HG02678 (cell line): Measurements from ENCODE around the gene ZNF320.
A peak's percentile ranks its signal among the peaks of the same experiment; 100 is the strongest.
"Not testable (repeated sequence)": the region's sequence is repeated elsewhere in the genome, so short reads cannot be mapped to it uniquely, and the experiment has no call there.

Experiments used
- ATAC-seq: cut with Tn5 transposase; IDR thresholded peaks from one replicate; pipeline ENCODE4 v1.9.1; 2021; ENCODE audit warnings: mild to moderate bottlenecking, moderate library complexity; ENCODE audit not compliant: unreplicated experiment

Gene ZNF320

DNA sequence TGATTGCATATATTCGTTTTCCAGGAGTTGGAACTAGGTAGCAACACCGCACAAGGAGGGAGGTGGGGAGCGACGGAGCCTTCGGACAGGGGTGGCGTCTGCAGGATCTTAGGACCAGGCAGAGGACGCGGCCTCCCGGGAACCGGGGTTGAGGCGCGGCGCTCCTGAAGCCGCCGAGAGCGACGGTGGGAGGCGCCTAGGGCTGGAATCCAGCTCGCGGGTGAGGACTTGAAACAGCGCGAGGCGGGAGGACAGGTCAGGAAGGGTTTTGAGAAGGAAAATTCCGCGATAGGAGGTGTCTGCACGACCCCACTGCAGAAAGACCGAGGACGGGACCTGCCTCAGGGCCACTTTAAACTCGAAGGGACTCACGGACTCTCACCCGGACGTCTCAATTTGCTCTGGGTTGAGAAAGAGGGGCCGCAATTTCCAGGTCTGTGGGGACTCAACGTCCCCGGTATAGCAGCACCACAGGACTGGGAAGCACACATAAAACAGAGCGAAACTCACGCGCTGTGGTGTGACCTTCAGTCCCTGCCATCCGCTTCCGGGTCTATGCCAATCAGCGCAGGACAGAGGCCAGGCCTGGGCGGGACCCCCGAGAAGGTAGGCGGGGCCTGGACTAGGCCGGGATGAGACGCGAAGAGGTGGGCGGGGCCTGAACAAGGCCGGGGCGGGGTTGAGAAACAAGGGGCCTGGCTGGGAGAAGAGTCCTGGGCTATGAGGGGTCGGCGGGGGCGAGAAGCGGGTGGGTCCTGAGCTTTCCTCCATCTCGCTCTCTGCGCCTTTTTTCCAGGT is at the start of gene ZNF320:
ZNF320 (minus strand) TSS at position 498 of the 798 bp plus-strand sequence. CDS start 7,380 bp downstream, outside the sequence.
- ATAC-seq, result peak; percentile 99

GRCh38 chr19:52946322-52947310 is 49.2 kb upstream of the ZNF320 start:
- no peak for ATAC-seq

DNA sequence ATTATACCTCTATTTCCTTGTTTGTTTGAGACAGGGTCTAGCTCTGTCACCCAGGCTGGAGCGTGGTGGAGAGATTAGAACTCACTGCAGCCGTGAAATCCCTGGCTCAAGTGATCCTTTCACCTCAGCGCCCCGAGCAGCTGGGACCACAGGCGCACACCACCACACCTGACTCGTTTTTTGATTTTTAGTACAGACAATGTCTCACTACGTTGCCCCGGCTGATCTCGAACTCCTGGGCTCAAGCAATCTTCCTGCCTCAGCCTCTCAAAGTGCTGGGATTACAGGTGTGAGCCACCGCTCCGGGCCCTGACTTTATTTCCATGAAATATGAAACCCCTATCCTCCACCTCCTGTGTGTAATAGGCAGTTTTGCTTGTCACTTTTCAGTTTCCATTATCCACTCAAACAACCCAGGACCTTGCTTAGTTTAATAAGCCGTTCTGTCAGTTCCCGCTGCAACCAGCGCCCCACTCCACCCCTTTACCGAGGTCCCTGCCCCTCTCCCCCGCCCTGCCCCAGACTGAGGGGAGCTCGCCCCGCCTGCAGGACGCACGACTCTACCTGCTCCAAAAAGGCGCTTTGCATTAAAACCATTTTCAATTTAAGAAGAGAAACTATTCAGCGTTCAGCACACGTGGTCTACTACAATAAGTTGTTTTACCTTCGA is 48.4 kb upstream of the ZNF320 start:
- no peak for ATAC-seq

GRCh38 chr19:52944703-52945493 is 47.5 kb upstream of the ZNF320 start:
- not testable (repeated sequence) for ATAC-seq

GRCh38 chr19:52943884-52944643 is 46.6 kb upstream of the ZNF320 start:
- no peak for ATAC-seq

DNA sequence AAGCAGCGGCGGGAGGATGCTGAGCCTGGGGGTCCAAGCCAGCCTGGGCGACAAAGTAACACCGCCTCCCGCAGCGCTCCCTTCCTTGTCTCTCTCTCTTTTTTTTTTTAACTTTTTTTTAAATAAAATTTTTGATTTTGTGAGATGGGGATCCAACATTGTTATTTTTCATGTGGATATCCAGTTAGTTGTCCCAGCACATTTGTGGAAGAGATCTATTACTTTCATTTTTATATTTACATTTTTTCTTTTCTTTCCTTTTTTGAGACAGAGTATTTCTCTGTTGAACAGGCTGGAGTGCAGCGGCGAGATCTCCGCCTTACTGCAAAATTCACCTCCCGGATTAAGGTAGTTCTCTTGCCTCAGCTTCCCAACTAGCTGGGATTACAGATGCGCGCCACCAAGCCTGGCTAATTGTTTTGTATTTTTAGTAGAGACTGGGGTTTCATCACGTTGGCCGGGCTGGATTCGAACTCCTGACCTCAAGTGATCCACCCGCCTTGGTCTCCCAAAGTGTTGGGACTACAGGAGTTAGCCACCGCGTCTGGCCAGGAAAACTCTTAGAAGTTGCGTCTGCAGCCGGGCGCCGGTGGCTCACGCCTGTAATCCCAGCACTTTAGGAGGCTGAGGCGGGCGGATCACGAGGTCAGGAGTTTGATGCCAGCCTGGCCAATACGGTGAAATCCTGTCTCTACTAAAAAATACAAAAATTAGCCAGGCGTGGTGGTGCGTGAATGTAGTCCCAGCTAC is 45.9 kb upstream of the ZNF320 start:
- peak; percentile 18 for ATAC-seq

DNA sequence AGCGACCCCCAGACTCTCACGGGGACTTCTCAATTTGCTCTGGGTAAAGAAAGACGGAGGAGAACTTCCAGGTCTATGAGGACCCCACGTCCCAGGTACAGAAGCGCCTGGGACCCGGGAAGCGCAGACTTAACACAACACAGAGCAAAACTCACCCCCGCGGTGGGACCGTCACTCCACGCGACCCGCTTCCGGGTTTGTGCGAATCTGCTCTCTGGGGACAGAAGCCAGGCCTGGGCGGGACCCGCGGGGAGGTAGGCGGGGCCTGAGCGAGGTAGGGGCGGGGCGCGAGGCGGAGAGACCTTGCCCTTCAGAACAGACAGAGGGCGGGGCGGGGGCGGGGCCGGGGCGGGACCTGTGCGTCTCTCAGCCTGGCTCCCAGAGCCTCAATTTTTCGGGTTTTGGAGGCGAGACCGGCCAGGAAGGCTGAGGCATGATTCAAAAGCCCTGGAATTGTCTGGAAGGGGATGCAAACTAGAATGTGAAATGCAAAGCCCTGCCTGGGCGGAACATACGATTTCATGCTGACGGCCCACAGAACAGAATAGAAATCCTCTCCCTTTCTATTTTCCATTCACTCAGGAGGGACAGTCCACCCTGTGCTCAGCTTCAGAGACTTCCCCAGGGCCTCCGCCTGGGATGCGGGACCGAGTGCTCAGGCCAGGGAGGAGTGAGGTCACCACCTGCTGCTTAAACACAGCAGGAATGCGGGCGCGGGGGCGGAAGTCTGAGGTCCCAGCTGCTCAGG is 45.1 kb upstream of the ZNF320 start:
- peak; percentile 93 for ATAC-seq

DNA sequence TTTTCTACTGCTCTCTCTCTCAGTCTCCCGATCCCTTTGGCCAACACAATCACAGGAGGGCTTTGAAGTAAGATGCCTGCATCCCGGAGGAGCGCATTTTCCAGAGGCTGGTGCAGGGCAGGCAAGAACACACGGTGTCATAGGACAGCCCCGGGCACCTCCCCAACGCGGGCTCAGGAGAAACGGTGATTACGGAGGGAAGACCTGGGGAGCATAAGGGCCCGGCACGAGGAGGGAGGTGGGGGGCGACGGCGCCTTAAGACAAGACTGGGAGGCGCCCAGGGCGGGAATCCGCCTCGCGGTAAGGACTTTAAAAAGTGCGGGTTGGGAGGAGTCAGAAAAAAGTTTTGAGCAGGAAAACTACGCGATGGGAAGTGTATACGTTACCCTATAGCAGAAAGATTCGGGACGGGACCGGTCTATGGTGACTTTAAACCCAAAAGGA is 44.5 kb upstream of the ZNF320 start:
- peak; percentile 24 for ATAC-seq

DNA sequence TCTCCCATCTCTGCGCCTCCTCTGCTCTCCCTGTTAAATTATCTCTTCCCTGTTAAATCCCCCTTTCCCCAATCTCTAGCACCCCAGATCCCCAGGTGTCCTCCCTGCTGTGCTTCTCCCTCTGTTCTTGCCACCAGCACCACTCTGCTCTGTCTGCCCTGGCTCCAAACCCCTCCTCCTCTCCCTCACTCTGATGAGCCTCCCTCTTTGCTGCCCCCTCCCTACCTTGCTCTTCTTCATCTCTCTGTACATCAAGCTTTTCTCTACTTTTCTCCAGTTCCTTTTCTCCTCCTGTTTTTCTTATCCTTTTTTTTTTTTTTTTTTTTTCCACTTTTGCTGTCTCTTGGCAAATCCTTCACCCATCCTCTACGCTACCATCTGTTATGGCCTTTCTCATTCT is 44.1 kb upstream of the ZNF320 start:
- not testable (repeated sequence) for ATAC-seq

DNA sequence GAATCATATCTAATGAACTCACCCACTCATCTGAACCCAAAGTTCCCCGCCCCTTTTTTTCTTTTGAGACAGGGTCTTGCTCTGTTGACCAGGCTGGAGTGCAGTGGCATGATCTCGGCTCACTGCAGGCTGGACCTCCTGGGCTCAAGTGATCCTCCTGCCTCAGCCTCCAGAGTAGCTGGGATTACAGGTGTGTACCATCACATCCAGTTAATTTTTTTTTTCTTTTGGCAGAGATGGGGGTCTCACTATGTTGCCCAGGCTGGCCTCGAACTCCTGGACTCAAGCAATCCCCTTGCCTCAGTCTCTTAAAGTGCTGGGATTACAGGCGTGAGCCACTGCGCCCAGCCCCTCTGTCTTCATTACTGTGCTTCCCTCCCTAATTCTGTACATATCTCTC is 43.5 kb upstream of the ZNF320 start:
- ATAC-seq, result not testable (repeated sequence)

GRCh38 chr19:52938761-52939160 is 41.3 kb upstream of the ZNF320 start:
- ATAC-seq, result no peak

GRCh38 chr19:52936954-52937325 is 39.5 kb upstream of the ZNF320 start:
- no peak for ATAC-seq

GRCh38 chr19:52936151-52936953 is 38.9 kb upstream of the ZNF320 start:
- no peak for ATAC-seq

- no peak for ATAC-seq
Observed at GRCh38 chr19:52935434-52935833, 38.0 kb upstream of the ZNF320 start.

GRCh38 chr19:52924641-52925040 is 27.2 kb upstream of the ZNF320 start:
- ATAC-seq, result not testable (repeated sequence)

- peak; percentile 6 for ATAC-seq
Observed at GRCh38 chr19:52923778-52924593, 26.6 kb upstream of the ZNF320 start.
